GM19099 (cell line): ENCODE measurements around the gene ID2.

ENCODE experiments used
- POLR2A ChIP-seq: IDR thresholded peaks from 3 replicates; pipeline ENCODE4 v1.6.1; 2011; ENCODE audit warnings: low read depth; ENCODE audit not compliant: insufficient read length; ENCODE audit errors: extremely low read depth

The ID2 gene

GRCh38 chr2:8656811-8657210 is 25.0 kb upstream of the ID2 start:
- TF ChIP-seq POLR2A = no peak

GRCh38 chr2:8657423-8658062 is 24.3 kb upstream of the ID2 start:
- TF ChIP-seq POLR2A = no peak

- TF ChIP-seq POLR2A = no peak
Observed at GRCh38 chr2:8658064-8658862, 23.6 kb upstream of the ID2 start.

- TF ChIP-seq POLR2A = no peak
Observed at GRCh38 chr2:8659092-8659734, 22.6 kb upstream of the ID2 start.

- TF ChIP-seq POLR2A = no peak
Observed at GRCh38 chr2:8659735-8660492, 21.9 kb upstream of the ID2 start.

- no peak for TF ChIP-seq POLR2A
Observed at GRCh38 chr2:8661235-8661634, 20.6 kb upstream of the ID2 start.

GRCh38 chr2:8661736-8662135 is 20.1 kb upstream of the ID2 start:
- TF ChIP-seq POLR2A = no peak

- no peak for TF ChIP-seq POLR2A
Observed at GRCh38 chr2:8662239-8662879, 19.5 kb upstream of the ID2 start.

GRCh38 chr2:8663997-8664396 is 17.9 kb upstream of the ID2 start:
- TF ChIP-seq POLR2A = no peak

- TF ChIP-seq POLR2A = no peak
Observed at GRCh38 chr2:8666581-8666980, 15.3 kb upstream of the ID2 start.

- TF ChIP-seq POLR2A = no peak
Observed at GRCh38 chr2:8667896-8668512, 13.9 kb upstream of the ID2 start.

GRCh38 chr2:8669157-8669817 is 12.6 kb upstream of the ID2 start:
- TF ChIP-seq POLR2A = no peak

GRCh38 chr2:8670580-8670979 is 11.3 kb upstream of the ID2 start:
- no peak for TF ChIP-seq POLR2A

- TF ChIP-seq POLR2A = no peak
Observed at GRCh38 chr2:8671176-8671575, 10.7 kb upstream of the ID2 start.
